CD4-positive, alpha-beta T cell treated with Interleukin-15 for 4 hours (primary cell): ENCODE results near the gene LSM2.

Source experiments
- DNase-seq: peaks from one replicate; pipeline ENCODE4 v3.0.0-alpha.2; 2020; ENCODE audit warnings: low spot score

LSM2 gene

GRCh38 chr6:31750411-31751022 is 56.2 kb downstream of the LSM2 start:
- DNase-seq = no peak

- DNase-seq = no peak
Measured at GRCh38 chr6:31749301-31750036, 57.3 kb downstream of the LSM2 start.
